ENCODE data around the gene TRMT2A. TPM values are rescaled to one million over a fixed set of nuclear protein-coding genes. Genes with fewer than 3 reads are reported as not detected.

The TRMT2A gene
- total and polyA plus RNA-seq, 10 of the 15 experiments (the other 5 are each of a cell fraction or from before 2014, with no cell fraction given): 0.29 to 97.0 (median 57.9) TPM

DNA sequence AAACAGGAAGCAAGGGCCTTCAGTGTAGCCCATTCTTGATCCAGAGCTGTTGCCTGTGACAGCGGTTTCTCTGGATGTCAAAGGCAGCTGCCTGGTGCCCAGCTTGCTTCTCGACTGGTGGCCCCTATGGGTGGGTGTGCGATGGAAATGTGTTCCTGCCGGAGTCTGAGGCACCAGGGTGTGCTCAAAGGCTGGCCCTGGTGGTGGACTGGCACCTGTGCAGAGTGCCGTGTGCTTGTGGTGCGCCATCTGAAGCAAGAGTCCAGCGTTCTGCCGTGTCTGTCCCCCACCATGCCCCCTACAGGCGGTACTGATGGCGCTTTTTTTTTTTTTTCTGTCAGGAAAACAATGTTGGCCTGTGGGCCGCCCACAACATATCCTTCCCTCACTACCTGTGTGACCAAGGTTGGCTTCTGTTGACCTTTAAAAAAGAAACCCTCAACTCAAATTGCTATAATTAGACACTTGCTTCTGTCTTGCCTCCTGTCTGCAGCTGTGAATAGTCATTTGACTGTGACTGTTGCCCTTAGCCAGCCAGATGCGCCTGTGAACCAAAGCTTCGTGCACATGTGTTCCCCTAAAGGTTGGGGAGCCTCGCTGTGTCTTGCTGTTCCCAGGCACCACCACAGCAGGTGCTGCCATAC lies 5.9 kb downstream of the TRMT2A start:
- Histone ChIP-seq H4K20me1 (ENCODE audit: control insufficient read depth, insufficient read depth) (no peaks in the 10 kb centered on the region), H2AFZ (ENCODE audit: control insufficient read depth, low read depth, low read length) (no peak overlapping the region), H3K4me2 (ENCODE audit: control insufficient read depth, insufficient read depth) (no peak overlapping the region), H3K79me2 (ENCODE audit: control insufficient read depth, insufficient read depth, low read length) (peaks cover 17% of the 10 kb centered on the region), H3K27me3 (replicated peaks in 1 of 2; ENCODE audit: control insufficient read depth in 2 of 2, insufficient read depth in 2 of 2, low read length in 1 of 2) (no peaks in the 10 kb centered on the region), H3K4me3 (no peak overlapping the region), H3K36me3 (ENCODE audit: control insufficient read depth in 2 of 2, insufficient read depth in 2 of 2, low read length in 1 of 2) (peaks cover 34 to 67% of the 10 kb centered on the region in 2 experiments; a peak in 3 of 4 replicates), H3K4me1 (ENCODE audit: control insufficient read depth, insufficient read depth, low read length) (peaks cover 21% of the 10 kb centered on the region), H3K27ac (ENCODE audit: control insufficient read depth, insufficient read depth) (no peak overlapping the region), H3K9me3 (replicated peaks; ENCODE audit: control insufficient read depth, insufficient read depth, low read length) (no peaks in the 10 kb centered on the region; the same call in 2 of the 3 replicates), H3K9ac (ENCODE audit: control insufficient read depth, insufficient read depth, low read length) (no peak overlapping the region)
- no TSS peak for BruUV-seq (replicated peaks)
- ATAC-seq (peak; percentile 57), FAIRE-seq (no peak), DNase-seq (ENCODE audit: low read depth, low spot score) (no peak)
- TF ChIP-seq POLR2A (IDR thresholded peaks at IDR 0.05; ENCODE audit: low read depth, low read length): peak; percentile 70
- no peak for TF ChIP-seq ZBED1 (IDR thresholded peaks at IDR 0.05; ENCODE audit: borderline replicate concordance)
- TF ChIP-seq, protein P1, sequence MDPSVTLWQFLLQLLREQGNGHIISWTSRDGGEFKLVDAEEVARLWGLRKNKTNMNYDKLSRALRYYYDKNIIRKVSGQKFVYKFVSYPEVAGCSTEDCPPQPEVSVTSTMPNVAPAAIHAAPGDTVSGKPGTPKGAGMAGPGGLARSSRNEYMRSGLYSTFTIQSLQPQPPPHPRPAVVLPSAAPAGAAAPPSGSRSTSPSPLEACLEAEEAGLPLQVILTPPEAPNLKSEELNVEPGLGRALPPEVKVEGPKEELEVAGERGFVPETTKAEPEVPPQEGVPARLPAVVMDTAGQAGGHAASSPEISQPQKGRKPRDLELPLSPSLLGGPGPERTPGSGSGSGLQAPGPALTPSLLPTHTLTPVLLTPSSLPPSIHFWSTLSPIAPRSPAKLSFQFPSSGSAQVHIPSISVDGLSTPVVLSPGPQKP (IDR thresholded peaks at IDR 0.05; ENCODE audit: low read depth, low read length): no peak
- no peak for TF ChIP-seq RCOR1 (conservative IDR thresholded peaks at IDR 0.05; ENCODE audit: low read depth, low read length)
- 0 out of 2 replicates have a peak, but pooled peaks have one; percentile 15 for TF ChIP-seq YY1 (IDR thresholded peaks at IDR 0.05; ENCODE audit: low read depth, low read length)
- TF ChIP-seq IKZF2 (IDR thresholded peaks at IDR 0.05): no peak
- TF ChIP-seq, protein P2, sequence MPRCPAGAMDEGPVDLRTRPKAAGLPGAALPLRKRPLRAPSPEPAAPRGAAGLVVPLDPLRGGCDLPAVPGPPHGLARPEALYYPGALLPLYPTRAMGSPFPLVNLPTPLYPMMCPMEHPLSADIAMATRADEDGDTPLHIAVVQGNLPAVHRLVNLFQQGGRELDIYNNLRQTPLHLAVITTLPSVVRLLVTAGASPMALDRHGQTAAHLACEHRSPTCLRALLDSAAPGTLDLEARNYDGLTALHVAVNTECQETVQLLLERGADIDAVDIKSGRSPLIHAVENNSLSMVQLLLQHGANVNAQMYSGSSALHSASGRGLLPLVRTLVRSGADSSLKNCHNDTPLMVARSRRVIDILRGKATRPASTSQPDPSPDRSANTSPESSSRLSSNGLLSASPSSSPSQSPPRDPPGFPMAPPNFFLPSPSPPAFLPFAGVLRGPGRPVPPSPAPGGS (IDR thresholded peaks at IDR 0.05; ENCODE audit: borderline replicate concordance, insufficient read depth, low read depth, low read length, poor library complexity, severe bottlenecking): peak; percentile 61
- no peak for TF ChIP-seq ZNF217 (IDR thresholded peaks at IDR 0.05)
- TF ChIP-seq MEF2A (IDR thresholded peaks at IDR 0.05; ENCODE audit: insufficient read depth, low read depth, low read length): 0 out of 2 replicates have a peak, but pooled peaks have one; percentile 7
- TF ChIP-seq, protein P3, sequence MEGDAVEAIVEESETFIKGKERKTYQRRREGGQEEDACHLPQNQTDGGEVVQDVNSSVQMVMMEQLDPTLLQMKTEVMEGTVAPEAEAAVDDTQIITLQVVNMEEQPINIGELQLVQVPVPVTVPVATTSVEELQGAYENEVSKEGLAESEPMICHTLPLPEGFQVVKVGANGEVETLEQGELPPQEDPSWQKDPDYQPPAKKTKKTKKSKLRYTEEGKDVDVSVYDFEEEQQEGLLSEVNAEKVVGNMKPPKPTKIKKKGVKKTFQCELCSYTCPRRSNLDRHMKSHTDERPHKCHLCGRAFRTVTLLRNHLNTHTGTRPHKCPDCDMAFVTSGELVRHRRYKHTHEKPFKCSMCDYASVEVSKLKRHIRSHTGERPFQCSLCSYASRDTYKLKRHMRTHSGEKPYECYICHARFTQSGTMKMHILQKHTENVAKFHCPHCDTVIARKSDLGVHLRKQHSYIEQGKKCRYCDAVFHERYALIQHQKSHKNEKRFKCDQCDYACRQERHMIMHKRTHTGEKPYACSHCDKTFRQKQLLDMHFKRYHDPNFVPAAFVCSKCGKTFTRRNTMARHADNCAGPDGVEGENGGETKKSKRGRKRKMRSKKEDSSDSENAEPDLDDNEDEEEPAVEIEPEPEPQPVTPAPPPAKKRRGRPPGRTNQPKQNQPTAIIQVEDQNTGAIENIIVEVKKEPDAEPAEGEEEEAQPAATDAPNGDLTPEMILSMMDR (IDR thresholded peaks at IDR 0.05 in 2 of 3, conservative IDR thresholded peaks at IDR 0.05 in 1 of 3; ENCODE audit: control insufficient read depth in 2 of 3, extremely low read depth in 1 of 3, insufficient read depth in 1 of 3, low read depth in 3 of 3, low read length in 3 of 3): peak; percentile 19 to 50 (median 50); a peak in 4 of 6 replicates
- TF ChIP-seq, protein P4, sequence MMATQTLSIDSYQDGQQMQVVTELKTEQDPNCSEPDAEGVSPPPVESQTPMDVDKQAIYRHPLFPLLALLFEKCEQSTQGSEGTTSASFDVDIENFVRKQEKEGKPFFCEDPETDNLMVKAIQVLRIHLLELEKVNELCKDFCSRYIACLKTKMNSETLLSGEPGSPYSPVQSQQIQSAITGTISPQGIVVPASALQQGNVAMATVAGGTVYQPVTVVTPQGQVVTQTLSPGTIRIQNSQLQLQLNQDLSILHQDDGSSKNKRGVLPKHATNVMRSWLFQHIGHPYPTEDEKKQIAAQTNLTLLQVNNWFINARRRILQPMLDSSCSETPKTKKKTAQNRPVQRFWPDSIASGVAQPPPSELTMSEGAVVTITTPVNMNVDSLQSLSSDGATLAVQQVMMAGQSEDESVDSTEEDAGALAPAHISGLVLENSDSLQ (IDR thresholded peaks at IDR 0.05): no peak
- peak; percentile 8; the same call in 1 of the 2 replicates for TF ChIP-seq PML (IDR thresholded peaks at IDR 0.05; ENCODE audit: low read length)
- TF ChIP-seq, protein P5, sequence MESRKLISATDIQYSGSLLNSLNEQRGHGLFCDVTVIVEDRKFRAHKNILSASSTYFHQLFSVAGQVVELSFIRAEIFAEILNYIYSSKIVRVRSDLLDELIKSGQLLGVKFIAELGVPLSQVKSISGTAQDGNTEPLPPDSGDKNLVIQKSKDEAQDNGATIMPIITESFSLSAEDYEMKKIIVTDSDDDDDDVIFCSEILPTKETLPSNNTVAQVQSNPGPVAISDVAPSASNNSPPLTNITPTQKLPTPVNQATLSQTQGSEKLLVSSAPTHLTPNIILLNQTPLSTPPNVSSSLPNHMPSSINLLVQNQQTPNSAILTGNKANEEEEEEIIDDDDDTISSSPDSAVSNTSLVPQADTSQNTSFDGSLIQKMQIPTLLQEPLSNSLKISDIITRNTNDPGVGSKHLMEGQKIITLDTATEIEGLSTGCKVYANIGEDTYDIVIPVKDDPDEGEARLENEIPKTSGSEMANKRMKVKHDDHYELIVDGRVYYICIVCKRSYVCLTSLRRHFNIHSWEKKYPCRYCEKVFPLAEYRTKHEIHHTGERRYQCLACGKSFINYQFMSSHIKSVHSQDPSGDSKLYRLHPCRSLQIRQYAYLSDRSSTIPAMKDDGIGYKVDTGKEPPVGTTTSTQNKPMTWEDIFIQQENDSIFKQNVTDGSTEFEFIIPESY (IDR thresholded peaks at IDR 0.05): peak; percentile 89; the same call in 1 of the 2 replicates
- peak; percentile 79 for TF ChIP-seq ZNF384 (IDR thresholded peaks at IDR 0.05; ENCODE audit: borderline replicate concordance, low read depth, low read length)
- no peak for TF ChIP-seq NBN (IDR thresholded peaks at IDR 0.05)
- no peak for TF ChIP-seq MTA3 (IDR thresholded peaks at IDR 0.05; ENCODE audit: borderline replicate concordance, low read length)
- 35% methylated on average over 14 of the region's 14 CpGs for WGBS (ENCODE audit: insufficient coverage, insufficient replicate concordance, low lambda C conversion rate, missing lambda C conversion rate)
- RAD21 ChIA-PET (ENCODE audit: unreplicated experiment): no interaction called here
- SMC1A ChIA-PET (ENCODE audit: uncharacterized antibody, unreplicated experiment): no interaction called here
- intact Hi-C loops (cut with micrococcal nuclease; ENCODE audit: unreplicated experiment): no loop called here
- CTCF ChIA-PET: no interaction called here
- in situ Hi-C loops (cut with MboI): no loop called here
- POLR2A ChIA-PET: interaction anchor here (0.5 kb wide), 1 partner anchor 32 kb away, joined by 3 read pairs; no protein-coding TSS in a partner anchor

Measured in GM12878 (cell line).